Karpas-422 (cell line): ENCODE results near the gene CLDN1. TPM values are rescaled to one million over a fixed set of nuclear protein-coding genes. Genes with fewer than 3 reads are reported as not detected.

Experiments
- DNase-seq: peaks from one replicate; pipeline ENCODE4 v3.0.0-alpha.2; 2015
- H2AFZ ChIP-seq: fragments of 200-600 bp; sonication (generic); 2 replicates; pipeline ENCODE4 v1.6.1; 2014; ENCODE audit warnings: antibody characterized with exemption, low read length, mixed read lengths
- H3K27ac ChIP-seq: fragments of 200-600 bp; sonication (generic); 2 replicates; pipeline ENCODE4 v1.5.1; 2014; ENCODE audit warnings: mild to moderate bottlenecking, low read length, moderate library complexity
- H3K27me3 ChIP-seq: fragments of 200-600 bp; sonication (generic); 2 replicates; pipeline ENCODE4 v1.6.1; 2014; ENCODE audit warnings: low read length, mixed read lengths
- H3K36me3 ChIP-seq: fragments of 200-600 bp; sonication (generic); 2 replicates; pipeline ENCODE4 v1.6.1; 2014; ENCODE audit warnings: low read length, mixed read lengths; ENCODE audit not compliant: insufficient read depth
- H3K4me1 ChIP-seq: fragments of 200-600 bp; sonication (generic); 2 replicates; pipeline ENCODE4 v1.6.1; 2014; ENCODE audit warnings: mild to moderate bottlenecking, low read length, mixed read lengths
- H3K4me2 ChIP-seq: fragments of 200-600 bp; sonication (generic); 2 replicates; pipeline ENCODE4 v1.6.1; 2014; ENCODE audit warnings: low read length, low read depth, mild to moderate bottlenecking; ENCODE audit not compliant: poor library complexity, severe bottlenecking
- H3K4me3 ChIP-seq: fragments of 200-600 bp; sonication (generic); 2 replicates; pipeline ENCODE4 v1.5.1; 2014; ENCODE audit warnings: mild to moderate bottlenecking, antibody characterized with exemption, low read length, mixed read lengths
- H3K79me2 ChIP-seq: fragments of 200-600 bp; sonication (generic); 2 replicates; pipeline ENCODE4 v1.6.1; 2014; ENCODE audit warnings: mild to moderate bottlenecking, low read length, mixed read lengths
- H3K9ac ChIP-seq: fragments of 200-600 bp; sonication (generic); 2 replicates; pipeline ENCODE4 v1.6.0; 2014; ENCODE audit warnings: low read length
- H3K9me2 ChIP-seq: fragments of 200-600 bp; sonication (generic), shearing (Covaris generic); replicated peaks from 2 replicates; pipeline ENCODE4 v1.6.0; 2014; ENCODE audit warnings: mild to moderate bottlenecking, low read length, moderate library complexity; ENCODE audit not compliant: insufficient read depth
- H3K9me3 ChIP-seq: fragments of 300-700, 200-600 bp; sonication (generic); 2 replicates; pipeline ENCODE4 v1.6.1; 2014; ENCODE audit warnings: low read length, mixed read lengths
- H4K20me1 ChIP-seq: fragments of 200-600 bp; sonication (generic); 2 replicates; pipeline ENCODE4 v1.6.1; 2014; ENCODE audit warnings: mild to moderate bottlenecking, antibody characterized with exemption, low read length, low read depth; ENCODE audit not compliant: insufficient read depth
- total RNA-seq: library from RNA; depleted of rRNA; stranded (reverse); fragments of >200 nt; shearing (Covaris generic); gene quantifications from 2 replicates; pipeline ENCODE4 v1.2.3, GENCODE V29; 2014; ENCODE audit warnings: low replicate concordance

The CLDN1 gene
- total RNA-seq, 1 experiment from 2014 or later: not detected

GRCh38 chr3:190326361-190326760, 4.1 kb upstream of the CLDN1 start:
- no peak for DNase-seq
- no peaks in the 10 kb centered on the region for H4K20me1 ChIP-seq
- H3K36me3 ChIP-seq: no peaks in the 10 kb centered on the region
- no peaks in the 10 kb centered on the region for H3K9me2 ChIP-seq
- H3K4me3 ChIP-seq: no peak overlapping the region
- no peaks in the 10 kb centered on the region; the same call in 1 of the 2 replicates for H3K9me3 ChIP-seq
- no peaks in the 10 kb centered on the region for H3K4me1 ChIP-seq
- H2AFZ ChIP-seq: no peak overlapping the region
- H3K27me3 ChIP-seq: no peaks in the 10 kb centered on the region
- H3K9ac ChIP-seq: no peak overlapping the region
- no peak overlapping the region for H3K27ac ChIP-seq
- H3K4me2 ChIP-seq: no peak overlapping the region
- H3K79me2 ChIP-seq: no peaks in the 10 kb centered on the region

- Histone ChIP-seq H3K9me2 (no peaks in the 10 kb centered on the region), H3K79me2 (no peaks in the 10 kb centered on the region), H3K4me1 (no peaks in the 10 kb centered on the region), H3K27ac (no peak overlapping the region), H3K36me3 (no peaks in the 10 kb centered on the region), H3K9me3 (no peaks in the 10 kb centered on the region; the same call in 1 of the 2 replicates), H3K4me2 (no peak overlapping the region), H3K4me3 (no peak overlapping the region), H3K9ac (no peak overlapping the region), H4K20me1 (no peaks in the 10 kb centered on the region), H3K27me3 (no peaks in the 10 kb centered on the region), H2AFZ (no peak overlapping the region)
- no peak for DNase-seq
Observed at GRCh38 chr3:190325923-190326322, 3.7 kb upstream of the CLDN1 start.

- no peaks in the 10 kb centered on the region for H4K20me1 ChIP-seq
- H3K27me3 ChIP-seq: no peaks in the 10 kb centered on the region
- H3K27ac ChIP-seq: no peak overlapping the region
- H2AFZ ChIP-seq: no peak overlapping the region
- no peaks in the 10 kb centered on the region for H3K79me2 ChIP-seq
- no peaks in the 10 kb centered on the region; the same call in 1 of the 2 replicates for H3K9me3 ChIP-seq
- no peaks in the 10 kb centered on the region for H3K9me2 ChIP-seq
- H3K9ac ChIP-seq: no peak overlapping the region
- no peaks in the 10 kb centered on the region for H3K4me1 ChIP-seq
- DNase-seq: no peak
- H3K36me3 ChIP-seq: no peaks in the 10 kb centered on the region
- no peak overlapping the region for H3K4me2 ChIP-seq
- no peak overlapping the region for H3K4me3 ChIP-seq
Observed at GRCh38 chr3:190323246-190323626, 990 bp upstream of the CLDN1 start.

GRCh38 chr3:190322604-190323245, 479 bp upstream of the CLDN1 start:
- Histone ChIP-seq H3K9me2 (no peaks in the 10 kb centered on the region), H3K27ac (no peak overlapping the region), H3K4me1 (no peaks in the 10 kb centered on the region), H4K20me1 (no peaks in the 10 kb centered on the region), H3K4me2 (no peak overlapping the region), H3K36me3 (no peaks in the 10 kb centered on the region), H3K27me3 (no peaks in the 10 kb centered on the region), H3K79me2 (no peaks in the 10 kb centered on the region), H3K4me3 (no peak overlapping the region), H2AFZ (no peak overlapping the region), H3K9me3 (no peaks in the 10 kb centered on the region; the same call in 1 of the 2 replicates), H3K9ac (no peak overlapping the region)
- DNase-seq: no peak

GRCh38 chr3:190320594-190321362, 1.5 kb downstream of the CLDN1 start:
- no peaks in the 10 kb centered on the region for H4K20me1 ChIP-seq
- DNase-seq: no peak
- no peaks in the 10 kb centered on the region for H3K4me1 ChIP-seq
- H3K9me3 ChIP-seq: peaks cover 6% of the 10 kb centered on the region; the same call in 1 of the 2 replicates
- H3K9ac ChIP-seq: no peak overlapping the region
- no peaks in the 10 kb centered on the region for H3K27me3 ChIP-seq
- no peak overlapping the region for H3K27ac ChIP-seq
- no peak overlapping the region for H3K4me3 ChIP-seq
- H3K79me2 ChIP-seq: no peaks in the 10 kb centered on the region
- no peaks in the 10 kb centered on the region; the same call in 1 of the 2 replicates for H3K9me2 ChIP-seq
- H3K4me2 ChIP-seq: no peak overlapping the region
- no peak overlapping the region for H2AFZ ChIP-seq
- H3K36me3 ChIP-seq: no peaks in the 10 kb centered on the region

GRCh38 chr3:190319660-190320059, 2.6 kb downstream of the CLDN1 start:
- H3K4me3 ChIP-seq: no peak overlapping the region
- H3K36me3 ChIP-seq: no peaks in the 10 kb centered on the region
- H3K79me2 ChIP-seq: no peaks in the 10 kb centered on the region
- H4K20me1 ChIP-seq: no peaks in the 10 kb centered on the region
- no peak overlapping the region for H3K4me2 ChIP-seq
- no peaks in the 10 kb centered on the region; the same call in 1 of the 2 replicates for H3K9me2 ChIP-seq
- no peaks in the 10 kb centered on the region for H3K4me1 ChIP-seq
- H3K27ac ChIP-seq: no peak overlapping the region
- no peaks in the 10 kb centered on the region for H3K27me3 ChIP-seq
- H3K9ac ChIP-seq: no peak overlapping the region
- no peak for DNase-seq
- H2AFZ ChIP-seq: no peak overlapping the region
- peaks cover 10% of the 10 kb centered on the region for H3K9me3 ChIP-seq

- no peaks in the 10 kb centered on the region for H3K36me3 ChIP-seq
- H3K9ac ChIP-seq: no peak overlapping the region
- no peaks in the 10 kb centered on the region; the same call in 1 of the 2 replicates for H3K9me2 ChIP-seq
- H3K4me3 ChIP-seq: no peak overlapping the region
- H4K20me1 ChIP-seq: no peaks in the 10 kb centered on the region
- no peaks in the 10 kb centered on the region for H3K79me2 ChIP-seq
- no peaks in the 10 kb centered on the region for H3K27me3 ChIP-seq
- no peak overlapping the region for H3K27ac ChIP-seq
- peaks cover 10% of the 10 kb centered on the region for H3K9me3 ChIP-seq
- DNase-seq: no peak
- no peak overlapping the region for H3K4me2 ChIP-seq
- no peak overlapping the region for H2AFZ ChIP-seq
- H3K4me1 ChIP-seq: no peaks in the 10 kb centered on the region
Observed at GRCh38 chr3:190318666-190319065, 3.6 kb downstream of the CLDN1 start.

GRCh38 chr3:190314741-190315140, 7.5 kb downstream of the CLDN1 start:
- Histone ChIP-seq H3K27me3 (no peaks in the 10 kb centered on the region), H3K9ac (no peak overlapping the region), H3K27ac (no peak overlapping the region), H3K4me3 (no peak overlapping the region), H3K9me3 (peaks cover 14% of the 10 kb centered on the region; the same call in 1 of the 2 replicates), H4K20me1 (no peaks in the 10 kb centered on the region), H3K4me1 (no peaks in the 10 kb centered on the region), H2AFZ (no peak overlapping the region), H3K4me2 (no peak overlapping the region), H3K9me2 (no peaks in the 10 kb centered on the region; the same call in 1 of the 2 replicates), H3K36me3 (no peaks in the 10 kb centered on the region), H3K79me2 (no peaks in the 10 kb centered on the region)
- no peak for DNase-seq
